Measurements from ENCODE around the gene DMRTA2.
A peak's percentile ranks its signal among the peaks of the same experiment; 100 is the strongest.

The DMRTA2 gene

GRCh38 chr1:50371749-50372148, 51.5 kb downstream of the DMRTA2 start:
- DNase-seq = no peak

- DNase-seq = no peak
These were observed 53.4 kb downstream of the DMRTA2 start for GRCh38 chr1:50369830-50370229.

GRCh38 chr1:50369008-50369634, 54.1 kb downstream of the DMRTA2 start:
- DNase-seq = no peak

GRCh38 chr1:50368179-50369007, 54.9 kb downstream of the DMRTA2 start:
- DNase-seq = peak; percentile 37

Measured in NCI-H1417 treated with DMSO at 0.1 percent for 48 hours (cell line).